ENCODE measurements around the gene TBX4.

The TBX4 gene

DNA sequence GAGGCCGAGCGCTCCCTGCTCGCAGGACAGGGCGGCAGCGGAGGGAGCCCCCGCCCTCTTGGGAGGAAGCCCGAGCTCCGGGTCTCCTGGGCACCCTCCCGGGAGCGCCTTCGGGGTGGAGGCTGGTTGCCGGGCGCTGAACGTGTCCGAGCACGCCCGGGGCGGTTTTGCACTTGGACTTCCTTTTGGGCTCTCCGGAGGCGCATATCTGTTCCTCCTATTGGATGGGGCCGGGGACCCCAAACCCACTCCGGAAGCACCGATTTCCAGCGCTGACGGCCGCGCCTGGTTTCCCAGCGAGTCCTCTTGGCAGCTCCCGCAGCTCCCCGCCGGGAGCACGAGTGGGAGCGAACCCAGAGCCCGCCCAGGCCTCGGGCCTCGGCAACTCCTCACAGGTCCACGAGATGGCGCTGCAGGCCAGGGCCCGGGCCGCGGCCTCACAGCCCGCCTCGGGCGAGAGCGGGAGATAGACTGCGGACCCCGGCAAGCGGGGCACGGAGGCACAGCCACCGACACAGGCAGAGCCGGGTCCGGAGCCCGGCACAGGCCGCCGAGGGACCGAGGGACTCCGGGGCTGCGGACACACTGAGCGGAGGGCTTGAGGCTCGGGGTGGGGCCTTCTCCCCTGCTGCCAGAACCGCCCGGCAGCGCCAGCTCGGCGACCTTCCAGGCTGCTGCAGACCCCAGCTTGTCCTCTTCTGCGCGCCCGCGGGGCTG is 39.9 kb upstream of the TBX4 start:
- TF ChIP-seq ZBTB7A (IDR thresholded peaks at IDR 0.05; ENCODE audit: low read depth) (peak; percentile 57), REST (IDR thresholded peaks at IDR 0.05; ENCODE audit: low read depth) (no peak), TCF12 (IDR thresholded peaks at IDR 0.05; ENCODE audit: low read depth) (0 out of 2 replicates have a peak, but pooled peaks have one; percentile 12), EGR1 (IDR thresholded peaks at IDR 0.05) (no peak), CREB1 (IDR thresholded peaks at IDR 0.05; ENCODE audit: low read depth) (no peak), RAD21 (IDR thresholded peaks at IDR 0.05; ENCODE audit: low read depth) (peak; percentile 82), TEAD4 (IDR thresholded peaks at IDR 0.05) (no peak), NFIC (IDR thresholded peaks at IDR 0.05) (peak; percentile 68), CEBPB (IDR thresholded peaks at IDR 0.05) (no peak), USF1 (IDR thresholded peaks at IDR 0.05) (no peak), YY1 (IDR thresholded peaks at IDR 0.05; ENCODE audit: low read depth) (peak; percentile 27; the same call in 1 of the 2 replicates), TAF1 (IDR thresholded peaks at IDR 0.05; ENCODE audit: low read depth) (no peak; the same call in 1 of the 2 replicates), EP300 (IDR thresholded peaks at IDR 0.05; ENCODE audit: borderline replicate concordance) (0 out of 2 replicates have a peak, but pooled peaks have one; percentile 12), FOXM1 (IDR thresholded peaks at IDR 0.05; ENCODE audit: borderline replicate concordance, low read depth) (no peak)
- TF ChIP-seq, protein P1, sequence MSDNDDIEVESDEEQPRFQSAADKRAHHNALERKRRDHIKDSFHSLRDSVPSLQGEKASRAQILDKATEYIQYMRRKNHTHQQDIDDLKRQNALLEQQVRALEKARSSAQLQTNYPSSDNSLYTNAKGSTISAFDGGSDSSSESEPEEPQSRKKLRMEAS (IDR thresholded peaks at IDR 0.05), result peak; percentile 67

- TF ChIP-seq EP300 (IDR thresholded peaks at IDR 0.05; ENCODE audit: borderline replicate concordance) (no peak), CEBPB (IDR thresholded peaks at IDR 0.05) (no peak), USF1 (IDR thresholded peaks at IDR 0.05) (no peak), YY1 (IDR thresholded peaks at IDR 0.05; ENCODE audit: low read depth) (no peak)
These were observed 39.2 kb upstream of the TBX4 start for GRCh38 chr17:61412860-61413660.

GRCh38 chr17:61413661-61414126 is 38.5 kb upstream of the TBX4 start:
- TF ChIP-seq YY1 (IDR thresholded peaks at IDR 0.05; ENCODE audit: low read depth) (no peak), FOXM1 (IDR thresholded peaks at IDR 0.05; ENCODE audit: borderline replicate concordance, low read depth) (no peak), EP300 (IDR thresholded peaks at IDR 0.05; ENCODE audit: borderline replicate concordance) (no peak), RAD21 (IDR thresholded peaks at IDR 0.05; ENCODE audit: low read depth) (no peak), TEAD4 (IDR thresholded peaks at IDR 0.05) (no peak)

- TF ChIP-seq TEAD4 (IDR thresholded peaks at IDR 0.05) (no peak), NFIC (IDR thresholded peaks at IDR 0.05) (no peak), EP300 (IDR thresholded peaks at IDR 0.05; ENCODE audit: borderline replicate concordance) (no peak), CEBPB (IDR thresholded peaks at IDR 0.05) (no peak)
These were observed 37.9 kb upstream of the TBX4 start for GRCh38 chr17:61414141-61414935.

DNA sequence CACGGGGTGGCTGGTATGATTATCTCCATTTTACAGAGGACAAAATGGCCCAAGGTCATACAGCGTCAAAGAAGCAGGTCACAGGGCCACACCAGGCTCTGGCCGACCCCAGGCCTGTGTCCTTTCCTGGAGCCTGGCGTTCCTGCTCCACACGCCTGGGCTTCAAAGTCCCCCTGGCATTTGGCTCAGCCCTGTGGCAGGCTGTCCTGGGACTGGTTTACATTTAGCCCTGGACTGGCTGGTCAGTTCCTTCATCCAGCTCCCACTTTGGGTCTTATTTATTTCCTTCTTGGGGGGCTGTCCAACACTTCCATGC is 37.3 kb upstream of the TBX4 start:
- TF ChIP-seq TAF1 (IDR thresholded peaks at IDR 0.05; ENCODE audit: low read depth) (no peak), YY1 (IDR thresholded peaks at IDR 0.05; ENCODE audit: low read depth) (no peak), REST (IDR thresholded peaks at IDR 0.05; ENCODE audit: low read depth) (no peak), USF1 (IDR thresholded peaks at IDR 0.05) (no peak), CEBPB (IDR thresholded peaks at IDR 0.05) (no peak), NFIC (IDR thresholded peaks at IDR 0.05) (no peak), ZBTB7A (IDR thresholded peaks at IDR 0.05; ENCODE audit: low read depth) (no peak), TEAD4 (IDR thresholded peaks at IDR 0.05) (no peak), CREB1 (IDR thresholded peaks at IDR 0.05; ENCODE audit: low read depth) (no peak), RAD21 (IDR thresholded peaks at IDR 0.05; ENCODE audit: low read depth) (no peak), TCF12 (IDR thresholded peaks at IDR 0.05; ENCODE audit: low read depth) (no peak), EP300 (IDR thresholded peaks at IDR 0.05; ENCODE audit: borderline replicate concordance) (no peak), EGR1 (IDR thresholded peaks at IDR 0.05) (no peak), FOXM1 (IDR thresholded peaks at IDR 0.05; ENCODE audit: borderline replicate concordance, low read depth) (no peak)
- TF ChIP-seq, protein P1 (IDR thresholded peaks at IDR 0.05), result no peak

Data from Ishikawa (cell line).